Stimulated activated memory B cell treated with anti-CD40 and anti-IgM and Interleukin-4, amounts not matched to agents 10 μg/mL and 1 μg/mL and 100 μg/mL, for 72 hours (primary cell): ENCODE measurements around the gene EHD1.
A peak's percentile ranks its signal among the peaks of the same experiment; 100 is the strongest.

Experiments
- ATAC-seq: fragments of 150-1000 bp; cut with Tn5 transposase; 2 replicates; pipeline ENCODE4 v1.10.0; 2021
- H3K27ac Mint-ChIP-seq: one replicate; pipeline ENCODE4 v1.8.0; 2022; ENCODE audit warnings: mild to moderate bottlenecking, mixed read lengths
- H3K27me3 Mint-ChIP-seq: one replicate; pipeline ENCODE4 v1.8.0; 2022; ENCODE audit warnings: mixed read lengths
- H3K36me3 Mint-ChIP-seq: one replicate; pipeline ENCODE4 v1.8.0; 2022; ENCODE audit warnings: mixed read lengths
- H3K4me1 Mint-ChIP-seq: one replicate; pipeline ENCODE4 v1.8.0; 2022; ENCODE audit warnings: mixed read lengths
- H3K4me3 Mint-ChIP-seq: one replicate; pipeline ENCODE4 v1.8.0; 2022; ENCODE audit warnings: mild to moderate bottlenecking, moderate library complexity, mixed read lengths
- H3K9me3 Mint-ChIP-seq: one replicate; pipeline ENCODE4 v1.8.0; 2022; ENCODE audit warnings: mixed read lengths

Gene EHD1

DNA sequence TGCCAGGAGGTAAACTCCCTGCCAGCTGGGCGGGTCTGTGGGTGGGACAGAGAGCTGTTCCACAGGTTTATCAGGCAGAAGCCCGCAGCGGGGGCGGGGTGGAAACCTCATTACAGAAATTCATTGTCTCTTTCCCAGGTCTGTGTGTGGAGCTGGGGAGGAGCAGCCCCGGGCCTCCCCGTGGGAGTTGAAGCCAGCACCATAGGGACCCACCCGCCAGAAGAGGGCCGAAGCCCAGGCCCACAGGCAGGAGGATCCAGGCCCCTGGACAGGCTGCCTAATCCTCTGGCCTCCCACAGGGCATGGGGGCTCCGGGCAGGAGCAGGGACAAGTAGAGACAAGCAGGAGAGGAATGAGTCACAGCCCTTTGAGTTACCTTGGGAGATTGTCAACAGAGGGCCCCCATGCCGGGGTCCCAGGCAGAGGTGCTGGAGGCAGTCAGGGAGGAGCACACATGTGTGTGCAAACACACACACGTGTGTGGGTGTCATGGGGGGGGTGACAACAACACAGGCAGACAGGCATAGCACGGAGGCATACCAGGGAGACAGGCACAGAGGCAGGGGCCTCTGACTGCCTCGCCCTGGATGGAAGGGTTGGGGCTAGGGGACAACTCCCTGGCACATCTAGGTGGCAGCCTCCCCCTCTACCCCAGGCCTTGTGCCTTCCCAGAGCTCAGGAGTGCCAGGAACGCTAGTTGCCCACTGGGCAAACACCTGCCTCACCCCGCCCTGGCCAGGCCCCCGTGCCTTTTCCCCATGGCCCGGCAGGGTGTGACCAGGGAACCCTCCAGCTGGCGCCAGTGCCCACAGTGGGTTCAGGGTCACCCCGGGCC is 35.4 kb downstream of the EHD1 start:
- Mint-ChIP-seq H3K4me3 (peak overlapping the region; percentile 75), H3K9me3 (no peaks in the 10 kb centered on the region), H3K27ac (peak overlapping the region; percentile 80), H3K27me3 (no peaks in the 10 kb centered on the region), H3K36me3 (no peaks in the 10 kb centered on the region), H3K4me1 (peaks cover 32% of the 10 kb centered on the region)
- no peak for ATAC-seq

DNA sequence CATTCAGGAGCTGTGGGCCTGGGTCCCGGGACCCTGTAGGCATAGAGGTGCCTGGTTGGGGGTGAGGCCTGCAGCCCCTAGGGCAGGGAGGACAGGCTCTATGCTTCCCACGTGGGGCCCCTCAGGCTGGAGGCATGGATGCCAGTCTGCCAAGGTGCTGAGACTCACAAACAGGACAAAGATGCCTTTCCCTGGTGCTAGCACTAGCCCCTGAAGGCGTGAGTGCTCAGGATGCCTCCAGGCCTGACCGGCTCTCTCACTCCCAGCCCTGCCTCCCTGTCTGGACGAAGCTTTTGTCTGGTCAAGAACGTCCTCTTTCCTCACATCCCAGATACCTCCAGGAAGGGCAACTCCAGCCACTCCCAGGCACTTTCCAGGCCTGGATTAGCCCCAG is 36.1 kb downstream of the EHD1 start:
- H3K4me3 Mint-ChIP-seq, result no peak overlapping the region
- ATAC-seq, result no peak
- H3K9me3 Mint-ChIP-seq, result no peaks in the 10 kb centered on the region
- H3K4me1 Mint-ChIP-seq, result peaks cover 27% of the 10 kb centered on the region
- H3K36me3 Mint-ChIP-seq, result no peaks in the 10 kb centered on the region
- H3K27ac Mint-ChIP-seq, result no peak overlapping the region
- H3K27me3 Mint-ChIP-seq, result no peaks in the 10 kb centered on the region

DNA sequence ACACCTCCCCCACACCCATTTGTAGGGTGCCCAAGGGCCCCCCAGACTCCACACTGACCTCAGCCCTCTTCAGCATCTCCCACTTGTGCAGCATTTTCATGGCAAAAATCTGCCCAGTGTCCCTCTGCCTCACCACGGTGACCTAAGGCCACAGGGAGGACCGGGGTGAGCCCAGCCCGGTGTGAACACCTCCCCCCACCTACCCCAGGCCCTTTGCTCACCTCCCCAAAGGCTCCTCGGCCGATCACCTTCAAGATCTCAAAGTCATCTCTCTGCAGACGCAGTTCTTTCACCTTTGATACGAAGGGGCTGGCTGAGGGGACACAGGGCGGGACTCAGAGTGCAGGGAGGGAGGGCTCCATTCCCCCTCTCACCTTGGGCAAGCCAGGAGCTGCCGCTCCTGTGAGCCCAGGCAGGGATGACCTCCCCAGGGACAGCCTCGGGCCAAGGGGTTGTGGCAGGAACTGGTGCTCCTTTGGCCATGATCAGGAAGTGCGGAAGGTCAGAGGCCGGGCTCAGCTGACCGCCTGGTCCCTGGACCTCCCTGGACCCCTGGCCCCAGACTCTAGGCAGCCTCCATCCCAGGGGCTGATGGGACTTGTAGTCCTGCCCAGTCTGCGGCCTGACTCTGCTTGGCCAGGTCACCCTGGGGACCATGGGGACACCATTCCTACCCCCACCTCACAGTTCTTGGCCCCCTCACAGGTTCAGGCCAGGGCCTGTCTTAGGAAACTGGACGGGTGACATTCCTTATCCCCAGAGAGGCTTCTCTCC is 36.6 kb downstream of the EHD1 start:
- no peaks in the 10 kb centered on the region for H3K9me3 Mint-ChIP-seq
- no peaks in the 10 kb centered on the region for H3K36me3 Mint-ChIP-seq
- H3K4me3 Mint-ChIP-seq, result no peak overlapping the region
- ATAC-seq, result no peak
- H3K27me3 Mint-ChIP-seq, result no peaks in the 10 kb centered on the region
- H3K27ac Mint-ChIP-seq, result no peak overlapping the region
- H3K4me1 Mint-ChIP-seq, result peaks cover 27% of the 10 kb centered on the region

DNA sequence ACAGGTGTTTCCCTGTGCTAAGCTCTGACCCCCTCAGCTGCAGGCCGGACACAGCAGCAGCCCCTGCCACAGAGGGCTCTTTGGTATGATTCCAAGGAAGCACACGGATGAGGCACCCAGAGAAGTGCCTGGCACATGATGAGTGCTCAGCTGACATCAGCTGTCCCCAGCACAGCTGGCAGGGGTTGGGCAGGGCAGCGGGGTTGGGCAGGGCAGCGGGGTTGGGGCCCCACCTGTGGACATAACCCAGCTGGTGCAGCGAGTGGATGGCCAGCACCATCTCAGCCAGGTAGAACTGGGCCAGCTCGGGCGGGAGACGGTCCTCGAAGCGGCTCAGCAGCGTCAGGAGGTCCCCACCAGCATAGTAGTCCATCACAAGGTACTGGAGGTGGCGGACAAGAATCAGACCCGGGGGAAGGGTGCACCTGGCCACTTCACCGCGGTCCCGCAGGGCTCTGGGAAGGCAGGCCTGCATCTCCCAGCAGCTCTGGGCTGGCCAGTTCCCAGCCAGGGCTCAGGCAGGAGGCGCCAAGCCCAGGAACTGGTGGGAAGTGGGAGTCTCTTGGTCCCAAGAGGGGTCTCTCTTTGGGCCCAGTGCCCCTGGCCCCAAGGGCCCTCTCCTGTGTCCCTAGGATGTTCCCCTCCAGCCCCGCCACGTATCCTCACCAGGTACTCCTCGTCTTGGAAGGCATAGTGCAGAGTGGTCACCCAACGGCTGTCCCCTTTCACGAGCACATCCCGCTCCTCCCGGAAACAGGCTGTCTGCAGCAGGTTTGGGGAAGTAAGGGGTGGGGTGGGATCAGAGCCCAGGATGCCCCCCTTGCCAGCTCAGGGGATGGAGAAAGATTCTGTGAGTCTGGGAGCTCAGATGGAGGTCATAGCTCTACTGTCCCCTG is 38.3 kb downstream of the EHD1 start:
- Mint-ChIP-seq H3K27me3 (no peaks in the 10 kb centered on the region), H3K36me3 (no peaks in the 10 kb centered on the region), H3K9me3 (no peaks in the 10 kb centered on the region), H3K4me3 (no peak overlapping the region), H3K4me1 (peaks cover 24% of the 10 kb centered on the region), H3K27ac (no peak overlapping the region)
- no peak for ATAC-seq

DNA sequence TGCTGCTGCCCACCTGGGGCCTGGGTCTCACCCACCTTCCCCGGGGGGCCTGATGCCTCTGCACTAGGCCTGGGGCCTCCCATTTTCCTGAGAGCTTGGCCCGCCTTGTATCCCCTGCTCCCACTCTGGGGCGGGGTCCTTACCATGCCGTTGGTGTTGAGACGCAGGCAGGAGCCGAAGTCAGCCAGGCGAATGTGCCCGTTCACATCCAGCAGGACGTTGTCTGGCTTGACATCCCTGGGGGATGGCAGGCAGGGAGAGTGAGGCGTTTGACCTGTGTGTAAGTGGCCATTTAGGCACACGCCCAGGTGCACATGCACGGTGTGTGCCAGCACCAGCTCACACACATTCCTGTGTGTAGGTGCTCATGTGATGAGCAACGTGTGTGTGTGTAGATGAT is 39.1 kb downstream of the EHD1 start:
- no peak for ATAC-seq
- no peak overlapping the region for H3K4me3 Mint-ChIP-seq
- peaks cover 20% of the 10 kb centered on the region for H3K4me1 Mint-ChIP-seq

GRCh38 chr11:64838600-64839334 is 39.7 kb downstream of the EHD1 start:
- H3K9me3 Mint-ChIP-seq, result no peaks in the 10 kb centered on the region
- no peaks in the 10 kb centered on the region for H3K27me3 Mint-ChIP-seq
- no peak for ATAC-seq
- H3K27ac Mint-ChIP-seq, result no peak overlapping the region
- no peaks in the 10 kb centered on the region for H3K36me3 Mint-ChIP-seq
- H3K4me1 Mint-ChIP-seq, result peaks cover 15% of the 10 kb centered on the region
- no peak overlapping the region for H3K4me3 Mint-ChIP-seq

More for the DNA sequence above, 39.1 kb downstream of the EHD1 start:
- Mint-ChIP-seq H3K27me3 (no peaks in the 10 kb centered on the region), H3K36me3 (no peaks in the 10 kb centered on the region), H3K27ac (no peak overlapping the region), H3K9me3 (no peaks in the 10 kb centered on the region)

DNA sequence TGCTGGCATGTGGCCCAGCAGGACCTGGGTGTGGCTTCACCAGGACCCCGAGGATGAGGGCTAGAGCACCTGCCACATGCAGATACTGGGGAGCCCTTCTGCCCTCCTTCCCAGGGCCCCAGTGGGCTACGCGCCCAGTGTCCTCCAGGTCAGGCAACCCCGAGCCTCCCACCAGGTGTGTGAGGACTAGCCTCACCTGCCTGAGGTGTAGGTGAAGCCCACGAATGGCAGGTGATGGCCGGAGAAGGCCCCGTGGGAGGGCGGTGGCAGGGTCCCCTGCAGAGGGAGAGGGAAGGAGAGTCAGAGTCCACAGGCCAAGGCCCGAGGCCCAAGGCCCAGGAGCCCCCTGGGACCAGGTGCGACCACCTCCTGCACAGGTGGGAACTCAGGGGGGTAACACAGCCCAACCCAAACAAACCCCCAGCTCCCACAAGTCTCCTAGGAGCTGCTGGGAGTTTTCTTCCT is 40.5 kb downstream of the EHD1 start:
- peaks cover 7% of the 10 kb centered on the region for H3K4me1 Mint-ChIP-seq
- H3K27ac Mint-ChIP-seq, result no peak overlapping the region
- H3K4me3 Mint-ChIP-seq, result no peak overlapping the region
- H3K36me3 Mint-ChIP-seq, result no peaks in the 10 kb centered on the region
- H3K27me3 Mint-ChIP-seq, result no peaks in the 10 kb centered on the region
- no peak for ATAC-seq
- H3K9me3 Mint-ChIP-seq, result no peaks in the 10 kb centered on the region

DNA sequence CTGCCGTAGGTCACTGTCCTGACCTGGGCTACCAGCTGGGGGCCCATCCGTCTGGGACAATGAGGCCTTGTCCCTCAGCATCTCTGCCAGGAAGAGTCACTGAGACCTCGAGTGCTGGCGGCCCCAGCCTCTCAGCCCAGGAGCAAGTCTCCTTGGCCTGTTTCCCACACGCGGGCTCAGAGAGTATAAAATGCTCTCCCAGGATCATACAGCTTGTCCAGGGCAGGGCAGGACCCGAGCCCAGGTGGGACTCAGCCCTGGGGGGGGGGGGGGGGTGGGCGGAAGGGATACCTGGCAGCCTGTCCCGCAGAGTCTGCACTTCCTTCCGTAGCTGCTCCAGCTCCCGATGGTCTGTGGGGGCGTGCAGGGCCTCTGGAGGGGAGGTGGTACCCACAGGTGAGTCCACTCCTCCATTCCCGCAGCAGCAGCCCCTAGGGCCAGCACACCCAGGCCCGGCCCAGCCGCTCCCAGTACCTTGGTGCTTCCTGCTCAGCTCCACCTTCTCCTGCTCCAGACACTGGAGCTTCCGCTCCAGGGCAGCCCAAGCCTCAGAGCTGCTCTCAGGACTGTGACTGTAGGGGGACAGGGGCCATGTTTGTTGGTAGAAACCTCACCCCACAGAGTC is 41.9 kb downstream of the EHD1 start:
- H3K36me3 Mint-ChIP-seq, result peaks cover 6% of the 10 kb centered on the region
- H3K4me1 Mint-ChIP-seq, result peaks cover 5% of the 10 kb centered on the region
- H3K27ac Mint-ChIP-seq, result no peak overlapping the region
- H3K27me3 Mint-ChIP-seq, result no peaks in the 10 kb centered on the region
- H3K9me3 Mint-ChIP-seq, result no peaks in the 10 kb centered on the region
- no peak for ATAC-seq
- H3K4me3 Mint-ChIP-seq, result no peak overlapping the region

- no peaks in the 10 kb centered on the region for H3K9me3 Mint-ChIP-seq
- peaks cover 5% of the 10 kb centered on the region for H3K4me1 Mint-ChIP-seq
- H3K36me3 Mint-ChIP-seq, result peaks cover 6% of the 10 kb centered on the region
- H3K27ac Mint-ChIP-seq, result no peak overlapping the region
- no peak overlapping the region for H3K4me3 Mint-ChIP-seq
- no peak for ATAC-seq
- H3K27me3 Mint-ChIP-seq, result no peaks in the 10 kb centered on the region
Observed at GRCh38 chr11:64835616-64836447, 42.6 kb downstream of the EHD1 start.

DNA sequence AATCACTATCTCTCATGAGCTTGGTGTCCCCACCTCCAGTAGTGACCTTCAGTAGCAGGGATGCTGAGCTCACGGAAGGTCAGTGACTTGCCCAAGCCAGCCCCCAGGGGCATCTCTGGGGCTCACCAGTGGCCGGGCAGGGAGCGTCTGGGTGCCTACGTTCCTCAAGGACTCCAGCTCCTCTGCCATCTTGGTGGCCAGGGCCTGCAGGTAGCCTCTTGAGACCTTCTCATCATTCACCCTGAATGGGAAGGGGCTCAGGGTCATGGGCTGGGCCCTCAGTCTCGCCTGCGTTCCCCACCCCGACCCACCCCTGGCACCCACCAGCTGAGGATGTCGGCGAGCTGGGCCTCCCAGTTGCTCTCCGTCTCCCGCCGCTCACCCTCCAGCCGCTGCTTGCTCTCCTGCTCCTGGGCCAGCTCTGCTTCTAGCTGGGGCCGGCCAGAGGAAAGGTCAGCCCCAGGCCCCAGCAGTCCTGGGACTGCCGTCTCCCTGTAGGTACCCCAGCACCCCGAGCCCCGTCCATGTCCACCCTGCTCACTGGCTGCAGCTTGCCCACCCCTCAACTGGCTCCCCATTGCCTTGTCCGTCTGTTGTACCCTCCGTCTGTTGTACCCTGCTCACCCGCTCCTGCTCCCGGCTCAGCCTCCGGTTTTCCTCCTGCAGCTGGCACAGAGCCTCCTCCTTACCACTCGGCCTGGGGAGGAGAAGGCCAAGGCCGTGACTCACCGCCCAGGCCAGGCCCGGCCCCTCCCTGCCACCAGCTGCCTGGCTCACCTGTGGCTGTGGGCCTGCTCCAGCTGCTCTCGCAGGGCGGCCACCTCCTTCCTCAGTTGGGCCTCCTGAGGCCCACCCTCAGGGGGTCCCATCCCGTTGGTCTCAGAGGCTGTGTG is 43.5 kb downstream of the EHD1 start:
- H3K4me1 Mint-ChIP-seq, result peaks cover 5% of the 10 kb centered on the region
- H3K36me3 Mint-ChIP-seq, result peaks cover 6% of the 10 kb centered on the region
- H3K4me3 Mint-ChIP-seq, result no peak overlapping the region
- H3K27ac Mint-ChIP-seq, result no peak overlapping the region
- no peaks in the 10 kb centered on the region for H3K27me3 Mint-ChIP-seq
- no peak for ATAC-seq
- H3K9me3 Mint-ChIP-seq, result no peaks in the 10 kb centered on the region

DNA sequence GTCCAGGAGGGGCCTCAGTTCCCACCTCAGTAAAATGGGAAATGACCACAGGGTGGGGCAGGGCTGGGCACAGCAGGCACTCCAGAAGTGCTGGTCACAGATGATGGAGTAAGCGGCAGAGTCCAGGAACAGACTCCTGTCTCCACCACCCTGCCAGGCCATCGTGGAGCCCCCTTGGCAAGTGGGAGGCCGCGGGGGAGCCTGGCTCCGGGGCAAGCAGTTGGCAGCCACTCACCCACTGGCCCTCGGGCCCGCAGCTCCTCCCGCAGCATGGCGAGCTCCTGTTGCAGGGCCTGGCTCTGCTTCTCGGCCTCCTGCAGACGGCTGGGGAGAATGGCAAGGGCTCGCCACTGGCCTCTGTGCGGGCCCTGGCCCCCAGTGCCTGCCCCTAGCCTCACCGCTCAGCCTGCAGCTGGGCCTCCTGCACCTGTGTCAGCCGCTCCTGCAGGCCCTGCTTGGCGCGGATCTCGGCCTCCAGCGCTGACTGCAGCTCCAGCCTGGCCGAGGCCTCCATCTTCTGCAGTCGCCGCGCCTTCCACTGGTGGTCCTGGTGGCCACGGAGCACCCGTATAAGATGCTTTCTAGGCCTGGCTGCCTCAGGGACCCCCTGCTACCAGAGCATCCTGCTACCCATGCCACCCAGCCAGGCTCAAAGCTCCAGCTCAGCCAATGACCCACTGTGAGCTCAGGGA is 44.2 kb downstream of the EHD1 start:
- H3K27me3 Mint-ChIP-seq, result no peaks in the 10 kb centered on the region
- H3K36me3 Mint-ChIP-seq, result peaks cover 8% of the 10 kb centered on the region
- H3K4me1 Mint-ChIP-seq, result peaks cover 5% of the 10 kb centered on the region
- no peak for ATAC-seq
- H3K4me3 Mint-ChIP-seq, result no peak overlapping the region
- no peaks in the 10 kb centered on the region for H3K9me3 Mint-ChIP-seq
- H3K27ac Mint-ChIP-seq, result no peak overlapping the region

DNA sequence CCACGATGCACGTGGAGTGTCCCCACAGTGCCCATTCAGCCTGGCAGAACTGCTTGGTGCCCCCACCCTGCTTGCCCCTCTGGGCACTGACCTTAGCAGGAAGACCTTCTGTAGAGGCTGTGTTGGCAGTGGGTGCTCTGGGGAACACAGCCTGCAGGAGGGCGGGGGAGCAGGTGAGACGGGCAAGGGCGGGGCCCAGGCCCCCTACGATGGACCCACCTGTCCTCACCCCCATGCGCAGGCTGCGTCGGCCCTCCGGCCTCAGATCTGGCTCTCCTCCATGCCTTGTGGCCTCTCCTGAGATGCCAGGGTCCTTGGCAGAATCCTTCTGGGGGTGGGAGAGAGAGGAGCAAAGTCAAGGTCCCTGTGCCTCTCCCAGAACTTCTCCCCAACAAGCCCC is 44.9 kb downstream of the EHD1 start:
- H3K27ac Mint-ChIP-seq, result no peak overlapping the region
- H3K27me3 Mint-ChIP-seq, result no peaks in the 10 kb centered on the region
- H3K9me3 Mint-ChIP-seq, result no peaks in the 10 kb centered on the region
- H3K36me3 Mint-ChIP-seq, result peaks cover 12% of the 10 kb centered on the region
- no peak overlapping the region for H3K4me3 Mint-ChIP-seq
- peaks cover 5% of the 10 kb centered on the region for H3K4me1 Mint-ChIP-seq
- no peak for ATAC-seq
